HepG2 (cell line): Measurements from ENCODE around the gene SLIT1. TPM values are rescaled to one million over a fixed set of nuclear protein-coding genes. Genes with fewer than 3 reads are reported as not detected.

Experiments
- ATAC-seq: fragments of 200-7000 bp; cut with Tn5 transposase; 3 replicates; pipeline ENCODE4 v1.9.1; 2020; ENCODE audit warnings: mild to moderate bottlenecking, moderate library complexity
- BruUV-seq: library from RNA; stranded (reverse); fragments of 400-500 nt; replicated peaks from 2 replicates; lab custom pipeline; 2021; lab: Mats Ljungman, UMichigan
- CTCF ChIA-PET: fragments of 300-600 bp; formaldehyde crosslinking; extraction: SDS; loops from one replicate; lab custom pipeline; 2021; ENCODE audit warnings: low total read pairs, inconsistent platforms, low intra/inter-chr PET ratio; lab: Yijun Ruan, JAX
- POLR2A ChIA-PET: fragments of 350-600 bp; sonication (Branson Sonifier 250); formaldehyde crosslinking; loops from one replicate; lab custom pipeline; 2020; ENCODE audit warnings: antibody characterized with exemption, inconsistent platforms; lab: Yijun Ruan, JAX
- DNase-seq: peaks from one replicate; pipeline ENCODE4 v3.0.0-alpha.2; 2015; ENCODE audit warnings: low spot score
- FAIRE-seq: peaks from 3 replicates; lab custom pipeline; 2011; peaks lifted over from hg19 to GRCh38; lab: Jason Lieb, UNC
- H2AFZ ChIP-seq: one replicate; pipeline ENCODE4 v1.6.1; 2011; ENCODE audit warnings: low read length, inconsistent platforms
- H3K27ac ChIP-seq: fragments of 300-600 bp; 3 replicates; pipeline ENCODE4 v1.8.0; 2011; ENCODE audit warnings: mixed run types, mild to moderate bottlenecking, mixed read lengths, low read length, inconsistent platforms; ENCODE audit not compliant: insufficient read depth; ENCODE audit errors: extremely low read length
- H3K27me3 ChIP-seq, 2 experiments: fragments of 200-600 bp in 1 of 2; 2 replicates in 1 of 2; 3 replicates in 1 of 2; pipeline versions ENCODE4 v1.6.0 to v1.8.0; 2011; ENCODE audit warnings: low read length in 2 of 2, mild to moderate bottlenecking in 2 of 2, moderate library complexity in 2 of 2, inconsistent platforms in 1 of 2; ENCODE audit not compliant: insufficient read depth in 2 of 2, control insufficient read depth in 1 of 2
- H3K36me3 ChIP-seq, 2 experiments: fragments of 200-600 bp in 1 of 2; replicated peaks in 1 of 2; 2 replicates in 1 of 2; 3 replicates in 1 of 2; pipeline versions ENCODE4 v1.5.1 to v1.8.0; 2011; ENCODE audit warnings: low read length in 2 of 2, inconsistent platforms in 1 of 2; ENCODE audit not compliant: insufficient read depth in 2 of 2, control insufficient read depth in 1 of 2
- H3K4me1 ChIP-seq: 2 replicates; pipeline ENCODE4 v1.5.1; 2012; ENCODE audit warnings: low read length, inconsistent platforms; ENCODE audit not compliant: insufficient read depth
- H3K4me2 ChIP-seq: 2 replicates; pipeline ENCODE4 v1.6.0; 2011; ENCODE audit warnings: low read depth, low read length, inconsistent platforms
- H3K4me3 ChIP-seq, 3 experiments: fragments of 200-600 bp in 1 of 3; sonication (generic), shearing (Covaris generic) in 1 of 3; replicated peaks in 1 of 3; 2 replicates each; pipeline ENCODE4 v1.5.1; 2011 to 2016; ENCODE audit warnings: low read length in 3 of 3, inconsistent platforms in 2 of 3, low read depth in 2 of 3, mild to moderate bottlenecking in 2 of 3, control low read depth in 1 of 3, mixed read lengths in 1 of 3; ENCODE audit not compliant: insufficient read depth in 1 of 3
- H3K79me2 ChIP-seq: one replicate; pipeline ENCODE4 v1.6.1; 2011; ENCODE audit warnings: low read length, inconsistent platforms; ENCODE audit not compliant: insufficient read depth
- H3K9ac ChIP-seq: 2 replicates; pipeline ENCODE4 v1.6.0; 2011; ENCODE audit warnings: mild to moderate bottlenecking, low read depth, low read length, inconsistent platforms; ENCODE audit not compliant: insufficient read depth
- H3K9me3 ChIP-seq: 2 replicates; pipeline ENCODE4 v1.5.1; 2012; ENCODE audit warnings: mild to moderate bottlenecking, low read length
- H4K20me1 ChIP-seq: 2 replicates; pipeline ENCODE4 v1.6.0; 2011; ENCODE audit warnings: inconsistent platforms, mild to moderate bottlenecking, low read length, moderate library complexity; ENCODE audit not compliant: insufficient read depth
- BRCA1 ChIP-seq: sonication (generic); formaldehyde crosslinking; IDR thresholded peaks from 2 replicates; pipeline ENCODE4 v1.4.0; 2020; ENCODE audit warnings: missing genetic modification reagents
- HDAC1 ChIP-seq: sonication (generic); formaldehyde crosslinking; IDR thresholded peaks from 2 replicates; pipeline ENCODE4 v1.5.1; 2020; ENCODE audit warnings: mild to moderate bottlenecking, missing genetic modification reagents
- MXD3 ChIP-seq: IDR thresholded peaks from 2 replicates; pipeline ENCODE4 v1.6.1; 2016; ENCODE audit warnings: mild to moderate bottlenecking, missing biosample characterization, missing genetic modification reagents
- NPAS2 ChIP-seq: sonication (generic); formaldehyde crosslinking; IDR thresholded peaks from 2 replicates; pipeline ENCODE4 v1.8.0; 2022; ENCODE audit warnings: mild to moderate bottlenecking, missing genetic modification reagents, borderline replicate concordance
- TRIM22 ChIP-seq: fragments of 450-650 bp; IDR thresholded peaks from 2 replicates; pipeline ENCODE4 v1.6.1; 2017
- ZNF17 ChIP-seq: sonication (generic); formaldehyde crosslinking; IDR thresholded peaks from 2 replicates; pipeline ENCODE4 v1.5.0; 2020; ENCODE audit warnings: mild to moderate bottlenecking, missing genetic modification reagents
- ZNF3 ChIP-seq: IDR thresholded peaks from 2 replicates; pipeline ENCODE4 v1.7.0; 2017; ENCODE audit warnings: inconsistent platforms
- WGBS: methylation state at CpG from one replicate; pipeline ENCODE4 v1.1.6; 2017; ENCODE audit warnings: low lambda C conversion rate; 5-methylcytosine and 5-hydroxymethylcytosine counted together
- in situ Hi-C: cut with HindIII; loops from 2 replicates; pipeline ENCODE4 v1.10.0; 2017; ENCODE audit warnings: low pct_unique_long_range_greater_than_20kb; ENCODE audit not compliant: extremely low pct_ligation_motif_present
- intact Hi-C: fragments of 100-400 bp; cut with micrococcal nuclease; formaldehyde crosslinking; loops from one replicate; pipeline ENCODE4 v1.10.0; 2022; ENCODE audit not compliant: unreplicated experiment
- polyA plus RNA-seq, 8 experiments: library from polyadenylated mRNA; depleted of rRNA in 3 of 8; stranded (reverse) in 7 of 8; unstranded in 1 of 8; fragments of >200 nt; fragmentation: Illumina TruSeq in 4 of 8; extraction: Trizol in 4 of 8; gene quantifications; 2 replicates each; pipeline versions ENCODE4 v1.2.1 to v1.2.3, GENCODE V29; 2011 to 2016; ENCODE audit warnings: low read depth in 4 of 8, missing spikeins in 1 of 8, mixed read lengths in 1 of 8; ENCODE audit not compliant: insufficient read depth in 1 of 8
- total RNA-seq, 5 experiments: library from RNA; depleted of rRNA; stranded (reverse); fragments of >200 nt; fragmentation: Illumina TruSeq; extraction: Trizol; gene quantifications; 2 replicates each; pipeline ENCODE4 v1.2.3, GENCODE V29; 2016; ENCODE audit warnings: low read depth in 1 of 5
- TF ChIP-seq, protein P1 (sequence below): IDR thresholded peaks from 2 replicates; pipeline ENCODE4 v1.6.1; 2018; ENCODE audit warnings: missing genetic modification reagents, mild to moderate bottlenecking, missing compliant biosample characterization

SLIT1 gene
- total and polyA plus RNA-seq, 2 of the 13 experiments (the other 11 are each of a cell fraction or from before 2014, with no cell fraction given), result 0.09 to 0.33 TPM

GRCh38 chr10:97203220-97203619 is 17.5 kb upstream of the SLIT1 start:
- no peak overlapping the region for H3K4me2 ChIP-seq
- H3K9me3 ChIP-seq, result no peaks in the 10 kb centered on the region
- no peak overlapping the region for H3K27ac ChIP-seq
- POLR2A ChIA-PET, result no interaction called here
- WGBS, result 30% methylated on average over 7 of the region's 7 CpGs
- intact Hi-C loops, result no loop called here
- ATAC-seq, result no peak
- FAIRE-seq, result no peak
- CTCF ChIA-PET, result no interaction called here
- H2AFZ ChIP-seq, result no peak overlapping the region
- H3K27me3 ChIP-seq, result peaks cover 1 to 33% of the 10 kb centered on the region in 2 experiments; a peak in 4 of 5 replicates
- no TSS peak for BruUV-seq
- H3K4me1 ChIP-seq, result no peaks in the 10 kb centered on the region
- no peaks in the 10 kb centered on the region for H3K36me3 ChIP-seq
- TF ChIP-seq NPAS2, result no peak
- TF ChIP-seq, protein P1, sequence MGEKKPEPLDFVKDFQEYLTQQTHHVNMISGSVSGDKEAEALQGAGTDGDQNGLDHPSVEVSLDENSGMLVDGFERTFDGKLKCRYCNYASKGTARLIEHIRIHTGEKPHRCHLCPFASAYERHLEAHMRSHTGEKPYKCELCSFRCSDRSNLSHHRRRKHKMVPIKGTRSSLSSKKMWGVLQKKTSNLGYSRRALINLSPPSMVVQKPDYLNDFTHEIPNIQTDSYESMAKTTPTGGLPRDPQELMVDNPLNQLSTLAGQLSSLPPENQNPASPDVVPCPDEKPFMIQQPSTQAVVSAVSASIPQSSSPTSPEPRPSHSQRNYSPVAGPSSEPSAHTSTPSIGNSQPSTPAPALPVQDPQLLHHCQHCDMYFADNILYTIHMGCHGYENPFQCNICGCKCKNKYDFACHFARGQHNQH (CRISPR knock-in tag), result no peak
- no peak for TF ChIP-seq ZNF17
- no peak for TF ChIP-seq TRIM22
- no peak for TF ChIP-seq HDAC1
- no peak for TF ChIP-seq MXD3
- no peak for TF ChIP-seq ZNF3 (CRISPR knock-in tag)
- no peak for TF ChIP-seq BRCA1 (CRISPR knock-in tag)
- H3K79me2 ChIP-seq, result no peaks in the 10 kb centered on the region
- no peak overlapping the region for H3K9ac ChIP-seq
- H3K4me3 ChIP-seq, result no peak overlapping the region
- no peak for DNase-seq
- no peaks in the 10 kb centered on the region for H4K20me1 ChIP-seq
- in situ Hi-C loops, result no loop called here
